Measurements from ENCODE around the gene TUSC2. TPM values are rescaled to one million over a fixed set of nuclear protein-coding genes. Genes with fewer than 3 reads are reported as not detected.

TUSC2 gene
- total and polyA plus RNA-seq, 8 donors = 10.2 to 21.8 (median 17.4) TPM

- 88 to 90% methylated on average over 17 of the region's 17 CpGs for WGBS, 2 donors
- H3K4me1 ChIP-seq = peaks cover 0 to 9% (median 7%) of the 10 kb centered on the region in 3 donors
- DNase-seq (peak in 2 of 6 donors; percentile 16 to 72), FAIRE-seq (no peak), ATAC-seq (no peak)
- intact Hi-C loops (cut with DNase I) = no loop called here
- no peak overlapping the region for H3K27ac ChIP-seq
- no peaks in the 10 kb centered on the region for H3K27me3 ChIP-seq
- TF ChIP-seq CTCF (IDR thresholded peaks at IDR 0.05) = no peak
- H3K4me3 ChIP-seq = no peak overlapping the region
- peaks cover 0 to 18% (median 5%) of the 10 kb centered on the region in 3 donors for H3K36me3 ChIP-seq
- H3K9me3 ChIP-seq = no peaks in the 10 kb centered on the region
Observed at GRCh38 chr3:50276762-50277101, 51.3 kb downstream of the TUSC2 start.

GRCh38 chr3:50275996-50276761, 51.8 kb downstream of the TUSC2 start:
- Histone ChIP-seq H3K9me3 (no peaks in the 10 kb centered on the region), H3K27me3 (no peaks in the 10 kb centered on the region), H3K36me3 (peaks cover 0 to 18% (median 5%) of the 10 kb centered on the region in 3 donors), H3K27ac (no peak overlapping the region), H3K4me3 (no peak overlapping the region), H3K4me1 (peaks cover 4 to 11% (median 10%) of the 10 kb centered on the region in 3 donors)
- TF ChIP-seq CTCF (IDR thresholded peaks at IDR 0.05) = no peak
- ATAC-seq (no peak), FAIRE-seq (no peak), DNase-seq (peak in 1 of 6 donors; percentile 39)
- WGBS, 2 donors = 82 to 85% methylated on average over 79 of the region's 79 CpGs
- intact Hi-C loops (cut with DNase I) = no loop called here

- Histone ChIP-seq H3K9me3 (no peaks in the 10 kb centered on the region), H3K36me3 (peaks cover 0 to 18% (median 5%) of the 10 kb centered on the region in 3 donors), H3K27me3 (no peaks in the 10 kb centered on the region), H3K4me3 (no peak overlapping the region), H3K4me1 (peaks cover 4 to 14% (median 10%) of the 10 kb centered on the region in 3 donors), H3K27ac (no peak overlapping the region)
- 84 to 87% methylated on average over 61 to 65 of the region's 65 CpGs for WGBS, 2 donors
- ATAC-seq (no peak), FAIRE-seq (no peak), DNase-seq (peak in 3 of 6 donors; percentile 33 to 72 (median 41))
- intact Hi-C loops (cut with DNase I) = no loop called here
- no peak for TF ChIP-seq CTCF (IDR thresholded peaks at IDR 0.05)
Observed at GRCh38 chr3:50275141-50275995, 52.7 kb downstream of the TUSC2 start.

Other genes starting within 250 kb of the TUSC2 start
- 10 to 100 TPM; 42.5 to 96.9 (median 65.1) TPM for gene RBM5, start 239.3 kb downstream of the TUSC2 start, total RNA-seq
- 100 to 1,000 TPM in 1 of 2 donors, 10 to 100 TPM in 1; 97.2 to 186 TPM for gene RBM5, start 239.3 kb downstream of the TUSC2 start, polyA plus RNA-seq
- gene SEMA3F, start 172.9 kb downstream of the TUSC2 start, total RNA-seq = 1 to 10 TPM; 1.4 to 7.7 (median 2.9) TPM
- 1 to 10 TPM; 7.1 to 8.8 TPM for gene SEMA3F, start 172.9 kb downstream of the TUSC2 start, polyA plus RNA-seq
- not detected for gene GNAT1, start 136.6 kb downstream of the TUSC2 start, total RNA-seq
- not detected for gene GNAT1, start 136.6 kb downstream of the TUSC2 start, polyA plus RNA-seq
- gene SLC38A3, start 123.0 kb downstream of the TUSC2 start, total RNA-seq = 10 to 100 TPM; 21.2 to 57.9 (median 38.6) TPM
- gene SLC38A3, start 123.0 kb downstream of the TUSC2 start, polyA plus RNA-seq = 10 to 100 TPM; 35.2 to 40.8 TPM
- gene GNAI2, start 92.0 kb downstream of the TUSC2 start, total RNA-seq = 100 to 1,000 TPM in 1 of 6 donors, 10 to 100 TPM in 5; 26.9 to 104 (median 42.9) TPM
- gene GNAI2, start 92.0 kb downstream of the TUSC2 start, polyA plus RNA-seq = 10 to 100 TPM; 54.1 to 97.6 TPM
- 10 to 100 TPM; 27.5 to 53.5 (median 33.2) TPM for gene SEMA3B, start 59.1 kb downstream of the TUSC2 start, total RNA-seq
- gene SEMA3B, start 59.1 kb downstream of the TUSC2 start, polyA plus RNA-seq = 100 to 1,000 TPM; 118 to 223 TPM
- gene LSMEM2, start 49.1 kb downstream of the TUSC2 start, total RNA-seq = under 1 TPM in 1 of 6 donors, not detected in 5; 0.12 TPM
- 1 to 10 TPM in 1 of 2 donors, under 1 TPM in 1; 0.15 to 2.1 TPM for gene LSMEM2, start 49.1 kb downstream of the TUSC2 start, polyA plus RNA-seq
- gene IFRD2, start 35.8 kb downstream of the TUSC2 start, total RNA-seq = 10 to 100 TPM; 47.1 to 81.6 (median 55.1) TPM
- 100 to 1,000 TPM; 101 to 117 TPM for gene IFRD2, start 35.8 kb downstream of the TUSC2 start, polyA plus RNA-seq
- gene HYAL3, start 28.8 kb downstream of the TUSC2 start, total RNA-seq = 1 to 10 TPM in 1 of 6 donors, under 1 TPM in 5; 0.46 to 1.3 (median 0.65) TPM
- 1 to 10 TPM; 1.6 to 2.1 TPM for gene HYAL3, start 28.8 kb downstream of the TUSC2 start, polyA plus RNA-seq
- gene NAA80, start 28.8 kb downstream of the TUSC2 start, total RNA-seq = 1 to 10 TPM; 2.6 to 6.6 (median 5.0) TPM
- 10 to 100 TPM; 13.0 to 15.6 TPM for gene NAA80, start 28.8 kb downstream of the TUSC2 start, polyA plus RNA-seq
- gene HYAL1, start 24.6 kb downstream of the TUSC2 start, total RNA-seq = 1 to 10 TPM; 3.1 to 7.1 (median 5.7) TPM
- gene HYAL1, start 24.6 kb downstream of the TUSC2 start, polyA plus RNA-seq = 10 to 100 TPM in 1 of 2 donors, 1 to 10 TPM in 1; 8.2 to 11.7 TPM
- gene HYAL2, start 5.5 kb downstream of the TUSC2 start, total RNA-seq = 10 to 100 TPM in 4 of 6 donors, 1 to 10 TPM in 2; 6.3 to 22.1 (median 13.3) TPM
- 10 to 100 TPM; 28.4 to 39.5 TPM for gene HYAL2, start 5.5 kb downstream of the TUSC2 start, polyA plus RNA-seq
- 10 to 100 TPM; 10.3 to 23.0 (median 12.2) TPM for gene RASSF1, start 12.6 kb upstream of the TUSC2 start, total RNA-seq
- 10 to 100 TPM; 17.5 to 29.5 TPM for gene RASSF1, start 12.6 kb upstream of the TUSC2 start, polyA plus RNA-seq
- 1 to 10 TPM in 3 of 6 donors, under 1 TPM in 3; 0.35 to 1.3 (median 1.1) TPM for gene ZMYND10, start 17.5 kb upstream of the TUSC2 start, total RNA-seq
- 1 to 10 TPM; 5.1 to 8.3 TPM for gene ZMYND10, start 17.5 kb upstream of the TUSC2 start, polyA plus RNA-seq
- 10 to 100 TPM; 17.1 to 29.2 (median 18.6) TPM for gene NPRL2, start 22.6 kb upstream of the TUSC2 start, total RNA-seq
- gene NPRL2, start 22.6 kb upstream of the TUSC2 start, polyA plus RNA-seq = 10 to 100 TPM; 40.9 to 41.8 TPM
- 10 to 100 TPM in 4 of 6 donors, 1 to 10 TPM in 2; 8.6 to 14.2 (median 12.8) TPM for gene CYB561D2, start 22.6 kb upstream of the TUSC2 start, total RNA-seq
- 10 to 100 TPM; 15.3 to 30.4 TPM for gene CYB561D2, start 22.6 kb upstream of the TUSC2 start, polyA plus RNA-seq
- 10 to 100 TPM; 13.8 to 22.3 (median 16.1) TPM for gene TMEM115, start 31.3 kb upstream of the TUSC2 start, total RNA-seq
- gene TMEM115, start 31.3 kb upstream of the TUSC2 start, polyA plus RNA-seq = 10 to 100 TPM; 25.0 to 29.2 TPM
- gene CACNA2D2, start 175.4 kb upstream of the TUSC2 start, total RNA-seq = 1 to 10 TPM; 1.1 to 4.6 (median 2.2) TPM
- 10 to 100 TPM in 1 of 2 donors, 1 to 10 TPM in 1; 5.7 to 19.5 TPM for gene CACNA2D2, start 175.4 kb upstream of the TUSC2 start, polyA plus RNA-seq
- 1 to 10 TPM; 3.2 to 5.6 (median 4.5) TPM for gene C3orf18, start 239.5 kb upstream of the TUSC2 start, total RNA-seq
- gene C3orf18, start 239.5 kb upstream of the TUSC2 start, polyA plus RNA-seq = 1 to 10 TPM; 5.3 to 8.9 TPM
- gene HEMK1, start 241.3 kb upstream of the TUSC2 start, total RNA-seq = 10 to 100 TPM in 5 of 6 donors, 1 to 10 TPM in 1; 9.6 to 20.2 (median 11.8) TPM
- 10 to 100 TPM; 20.4 to 21.8 TPM for gene HEMK1, start 241.3 kb upstream of the TUSC2 start, polyA plus RNA-seq

Data from pancreas (tissue), 10 donors.